ENCODE measurements around the gene GOLGA6D. TPM values are rescaled to one million over a fixed set of nuclear protein-coding genes. Genes with fewer than 3 reads are reported as not detected.
A peak's percentile ranks its signal among the peaks of the same experiment; 100 is the strongest.
"Not testable (repeated sequence)": the region's sequence is repeated elsewhere in the genome, so short reads cannot be mapped to it uniquely, and the experiment has no call there.

The GOLGA6D gene
- total and polyA plus RNA-seq, 5 donors: not detected

GRCh38 chr15:75335313-75335704, 52.7 kb downstream of the GOLGA6D start:
- Histone ChIP-seq H3K4me3 (ENCODE audit: low read length) (peak overlapping the region; percentile 86), H3K27me3 (ENCODE audit: control insufficient read depth, insufficient read depth) (no peaks in the 10 kb centered on the region), H3K4me1 (ENCODE audit: control insufficient read depth, insufficient read depth, low read length) (peaks cover 6% of the 10 kb centered on the region), H3K9me3 (ENCODE audit: control insufficient read depth, low read length) (no peaks in the 10 kb centered on the region), H3K27ac (ENCODE audit: low read length) (no peak overlapping the region)
- ATAC-seq: no peak
- DNase-seq: no peak
- WGBS: 45% methylated on average over 3 of the region's 3 CpGs
- intact Hi-C loops (cut with DNase I): no loop called here

DNA sequence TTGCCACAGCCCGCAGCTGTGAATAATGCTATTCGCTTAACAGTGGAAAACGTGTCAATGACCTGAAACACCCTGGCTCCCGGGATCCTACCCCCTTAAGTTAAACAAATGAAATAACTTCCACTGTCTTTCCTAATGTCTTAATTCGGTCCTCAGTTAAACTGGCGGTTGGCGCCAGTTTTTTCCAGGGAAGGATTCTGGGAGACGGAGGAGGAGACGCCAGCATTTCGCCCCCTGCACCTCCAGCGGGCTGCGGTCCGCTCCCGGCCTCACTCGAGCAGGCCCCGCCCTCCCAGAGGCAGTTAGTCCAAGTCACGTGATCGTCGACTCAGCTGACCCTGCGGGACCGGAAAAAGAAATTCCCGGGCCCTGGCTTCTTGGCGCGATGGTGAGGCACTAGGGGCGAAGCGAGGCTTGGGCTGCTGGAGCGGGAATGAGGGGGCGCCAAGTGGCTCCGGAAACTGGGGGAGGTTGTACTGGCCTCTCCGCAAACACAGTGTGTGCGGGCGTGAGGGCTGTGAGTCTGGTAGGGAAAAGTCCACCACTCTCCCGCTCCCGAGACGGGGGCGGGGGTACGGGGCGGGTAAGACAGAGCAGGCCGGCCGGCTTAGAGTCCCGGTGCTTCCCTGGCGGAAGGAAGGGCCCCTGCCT, 53.2 kb downstream of the GOLGA6D start, which contains the start of gene COMMD4:
TSS of gene COMMD4 (plus strand) at position 359 of the 651 bp plus-strand sequence. CDS start at position 386, 27 bp downstream.
- Histone ChIP-seq H3K9me3 (ENCODE audit: control insufficient read depth, low read length) (no peaks in the 10 kb centered on the region), H3K27me3 (ENCODE audit: control insufficient read depth, insufficient read depth) (no peaks in the 10 kb centered on the region), H3K4me1 (ENCODE audit: control insufficient read depth, insufficient read depth, low read length) (peaks cover 6% of the 10 kb centered on the region), H3K27ac (ENCODE audit: low read length) (peak within 1 kb of the TSS; percentile 61), H3K4me3 (ENCODE audit: low read length) (peak within 1 kb of the TSS; percentile 86)
- intact Hi-C loops (cut with DNase I): no loop called here
- ATAC-seq: peak; percentile 92
- under 1% methylated on average over 42 of the region's 42 CpGs for WGBS
- DNase-seq: peak; percentile 97 to 99 (median 97)

- ATAC-seq (peak in 1 of 2 donors; percentile 3), DNase-seq (no peak)
- Histone ChIP-seq H3K4me1 (ENCODE audit: control insufficient read depth, insufficient read depth, low read length) (peaks cover 6% of the 10 kb centered on the region), H3K9me3 (ENCODE audit: control insufficient read depth, low read length) (no peaks in the 10 kb centered on the region), H3K27ac (ENCODE audit: low read length) (no peak overlapping the region), H3K27me3 (ENCODE audit: control insufficient read depth, insufficient read depth) (no peaks in the 10 kb centered on the region), H3K4me3 (ENCODE audit: low read length) (no peak overlapping the region)
- intact Hi-C loops (cut with DNase I): no loop called here
- 87% methylated on average over 11 of the region's 11 CpGs for WGBS
These were observed 56.1 kb downstream of the GOLGA6D start for GRCh38 chr15:75338661-75339240.

- DNase-seq: no peak
- Histone ChIP-seq H3K9me3 (ENCODE audit: control insufficient read depth, low read length) (no peaks in the 10 kb centered on the region), H3K4me3 (ENCODE audit: low read length) (no peak overlapping the region), H3K27ac (ENCODE audit: low read length) (no peak overlapping the region), H3K4me1 (ENCODE audit: control insufficient read depth, insufficient read depth, low read length) (peaks cover 6% of the 10 kb centered on the region), H3K27me3 (ENCODE audit: control insufficient read depth, insufficient read depth) (no peaks in the 10 kb centered on the region)
- no peak for ATAC-seq
- WGBS: 89% methylated on average over 13 of the region's 13 CpGs
- intact Hi-C loops (cut with DNase I): no loop called here
These were observed 57.1 kb downstream of the GOLGA6D start for GRCh38 chr15:75339531-75340240.

GRCh38 chr15:75342221-75342620, 59.6 kb downstream of the GOLGA6D start:
- ATAC-seq: no peak
- DNase-seq: no peak
- Histone ChIP-seq H3K4me1 (ENCODE audit: control insufficient read depth, insufficient read depth, low read length) (no peaks in the 10 kb centered on the region), H3K4me3 (ENCODE audit: low read length) (no peak overlapping the region), H3K27ac (ENCODE audit: low read length) (no peak overlapping the region), H3K27me3 (ENCODE audit: control insufficient read depth, insufficient read depth) (no peaks in the 10 kb centered on the region), H3K9me3 (ENCODE audit: control insufficient read depth, low read length) (no peaks in the 10 kb centered on the region)
- intact Hi-C loops (cut with DNase I): no loop called here
- 90% methylated on average over 6 of the region's 6 CpGs for WGBS

DNA sequence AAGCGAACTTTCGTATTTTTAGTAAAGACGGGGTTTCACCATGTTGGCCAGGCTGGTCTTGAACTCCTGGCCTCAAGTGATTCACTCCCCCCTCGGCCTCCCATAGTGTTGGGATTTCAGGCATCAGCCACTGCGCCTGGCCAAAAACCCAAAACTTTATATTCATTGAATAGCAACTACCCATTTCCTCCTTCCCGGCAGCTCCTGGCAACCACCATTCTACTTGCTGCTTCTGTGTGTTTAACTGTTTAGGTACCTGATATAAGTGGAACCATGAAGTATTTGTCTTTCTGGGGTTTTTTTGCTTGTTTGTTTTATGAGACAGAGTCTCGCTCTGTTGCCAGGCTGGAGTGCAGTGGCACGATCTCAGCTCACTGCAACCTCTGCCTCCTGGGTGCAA, 61.3 kb downstream of the GOLGA6D start:
- ATAC-seq; H3K9me3 ChIP-seq (ENCODE audit: control insufficient read depth, low read length); H3K27ac ChIP-seq (ENCODE audit: low read length); DNase-seq; H3K27me3 ChIP-seq (ENCODE audit: control insufficient read depth, insufficient read depth); intact Hi-C loops (cut with DNase I); H3K4me1 ChIP-seq (ENCODE audit: control insufficient read depth, insufficient read depth, low read length); H3K4me3 ChIP-seq (ENCODE audit: low read length): not testable (repeated sequence)
- WGBS: 47% methylated on average over 8 of the region's 8 CpGs

Other genes starting within 250 kb of the GOLGA6D start
- gene C15orf39, start 81.0 kb upstream of the GOLGA6D start, total RNA-seq: 10 to 100 TPM in 2 of 4 donors, 1 to 10 TPM in 2; 7.4 to 12.7 (median 9.1) TPM
- gene C15orf39, start 81.0 kb upstream of the GOLGA6D start, polyA plus RNA-seq: 5.3 TPM
- gene GOLGA6C, start 24.5 kb upstream of the GOLGA6D start, total RNA-seq: not detected
- gene GOLGA6C, start 24.5 kb upstream of the GOLGA6D start, polyA plus RNA-seq: not detected
- 10 to 100 TPM; 33.7 to 39.3 (median 38.1) TPM for gene COMMD4, start 53.2 kb downstream of the GOLGA6D start, total RNA-seq
- gene COMMD4, start 53.2 kb downstream of the GOLGA6D start, polyA plus RNA-seq: 52.1 TPM
- gene NEIL1, start 64.2 kb downstream of the GOLGA6D start, total RNA-seq: 10 to 100 TPM; 12.2 to 22.3 (median 14.0) TPM
- 17.1 TPM for gene NEIL1, start 64.2 kb downstream of the GOLGA6D start, polyA plus RNA-seq
- 100 to 1,000 TPM; 122 to 175 (median 135) TPM for gene MAN2C1, start 85.8 kb downstream of the GOLGA6D start, total RNA-seq
- gene MAN2C1, start 85.8 kb downstream of the GOLGA6D start, polyA plus RNA-seq: 131 TPM
- gene SIN3A, start 168.9 kb downstream of the GOLGA6D start, total RNA-seq: 10 to 100 TPM; 28.7 to 40.0 (median 35.9) TPM
- gene SIN3A, start 168.9 kb downstream of the GOLGA6D start, polyA plus RNA-seq: 8.5 TPM